Endothelial cell of umbilical vein (primary cell): ENCODE data around the gene ARHGEF1.

Source experiments
- CTCF ChIP-seq, 2 donors: IDR thresholded peaks; 1 replicate in 1 of 2; 2 replicates in 1 of 2; pipeline ENCODE4 v1.5.1; 2011; ENCODE audit warnings: low read length in 2 of 2, mild to moderate bottlenecking in 2 of 2, moderate library complexity in 2 of 2, control low read depth in 1 of 2, inconsistent platforms in 1 of 2, low read depth in 1 of 2; ENCODE audit not compliant: insufficient read depth in 1 of 2; ENCODE audit errors: extremely low read depth in 1 of 2
- EZH2 ChIP-seq: IDR thresholded peaks from 2 replicates; pipeline ENCODE4 v1.6.1; 2012; ENCODE audit warnings: borderline replicate concordance, low read depth, mild to moderate bottlenecking, moderate library complexity, low read length, inconsistent platforms; ENCODE audit not compliant: severe bottlenecking
- FOS ChIP-seq: IDR thresholded peaks from 2 replicates; pipeline ENCODE4 v1.6.1; 2011; ENCODE audit warnings: mild to moderate bottlenecking, low read length, moderate library complexity, borderline replicate concordance; ENCODE audit not compliant: insufficient read depth
- GATA2 ChIP-seq: IDR thresholded peaks from 2 replicates; pipeline ENCODE4 v1.7.0; 2011; ENCODE audit warnings: low read depth, mild to moderate bottlenecking, moderate library complexity, mixed read lengths, low read length; ENCODE audit not compliant: insufficient read length, insufficient read depth
- JUN ChIP-seq: IDR thresholded peaks from 2 replicates; pipeline ENCODE4 v1.6.1; 2011; ENCODE audit warnings: borderline replicate concordance, low read depth; ENCODE audit not compliant: insufficient read length, insufficient read depth
- MAX ChIP-seq: IDR thresholded peaks from 2 replicates; pipeline ENCODE4 v1.6.1; 2011; ENCODE audit not compliant: insufficient read depth, insufficient read length
- MYC ChIP-seq: IDR thresholded peaks from one replicate; pipeline ENCODE4 v1.6.1; 2011; ENCODE audit warnings: mild to moderate bottlenecking, low read depth, low read length
- POLR2A ChIP-seq: IDR thresholded peaks from 2 replicates; pipeline ENCODE4 v1.6.1; 2012; ENCODE audit warnings: low read depth, mild to moderate bottlenecking, control low read depth, low read length
- POLR2AphosphoS5 ChIP-seq: IDR thresholded peaks from 2 replicates; pipeline ENCODE4 v1.6.1; 2012; ENCODE audit warnings: low read depth, mild to moderate bottlenecking, control low read depth, low read length, moderate library complexity; ENCODE audit not compliant: insufficient read depth

- TF ChIP-seq CTCF (IDR thresholded peaks at IDR 0.05; ENCODE audit: extremely low read depth in 1 of 2, insufficient read depth in 1 of 2, low read depth in 1 of 2, low read length in 2 of 2), result no peak
- no peak for TF ChIP-seq MAX
- no peak for TF ChIP-seq POLR2A
- no peak for TF ChIP-seq POLR2AphosphoS5
- no peak for TF ChIP-seq JUN
- no peak for TF ChIP-seq EZH2
- TF ChIP-seq MYC, result no peak
- TF ChIP-seq GATA2, result no peak
- TF ChIP-seq FOS, result no peak
These were observed 19.6 kb upstream of the ARHGEF1 start for GRCh38 chr19:41863209-41863931.
